Measurements from ENCODE around the gene SFMBT1. TPM values are rescaled to one million over a fixed set of nuclear protein-coding genes. Genes with fewer than 3 reads are reported as not detected.

Gene SFMBT1
- total and polyA plus RNA-seq, 4 donors, result 4.4 to 17.8 (median 10.4) TPM

- Histone ChIP-seq H3K4me3 (ENCODE audit: low read depth in 1 of 3, low read length in 3 of 3) (no peak overlapping the region), H3K4me1 (ENCODE audit: control insufficient read depth in 4 of 4, insufficient read depth in 4 of 4, low read length in 3 of 4) (no peaks in the 10 kb centered on the region), H3K27me3 (ENCODE audit: control insufficient read depth in 4 of 4, insufficient read depth in 4 of 4, low read length in 3 of 4) (no peaks in the 10 kb centered on the region), H3K9me3 (ENCODE audit: control insufficient read depth in 4 of 4, low read length in 3 of 4) (no peaks in the 10 kb centered on the region), H3K36me3 (ENCODE audit: control insufficient read depth in 4 of 4, insufficient read depth in 3 of 4, low read depth in 1 of 4, low read length in 3 of 4) (no peaks in the 10 kb centered on the region), H3K27ac (ENCODE audit: low read depth in 1 of 2, low read length in 2 of 2) (no peak overlapping the region), H3K9ac (ENCODE audit: low read depth in 1 of 2, low read length in 2 of 2) (no peak overlapping the region)
- WGBS, result 87% methylated on average over 7 of the region's 7 CpGs
- TF ChIP-seq SP1 (IDR thresholded peaks at IDR 0.05) (no peak), TAF1 (conservative IDR thresholded peaks at IDR 0.05) (no peak)
- DNase-seq (ENCODE audit: low spot score), result no peak
Observed at GRCh38 chr3:53065841-53066480, 20.1 kb upstream of the SFMBT1 start.

GRCh38 chr3:53062905-53063304 lies 17.0 kb upstream of the SFMBT1 start:
- Histone ChIP-seq H3K27me3 (ENCODE audit: control insufficient read depth in 4 of 4, insufficient read depth in 4 of 4, low read length in 3 of 4) (no peaks in the 10 kb centered on the region), H3K9ac (ENCODE audit: low read depth in 1 of 2, low read length in 2 of 2) (no peak overlapping the region), H3K27ac (ENCODE audit: low read depth in 1 of 2, low read length in 2 of 2) (no peak overlapping the region), H3K4me1 (ENCODE audit: control insufficient read depth in 4 of 4, insufficient read depth in 4 of 4, low read length in 3 of 4) (peaks cover 0 to 1% (median 0%) of the 10 kb centered on the region in 4 donors), H3K4me3 (ENCODE audit: low read depth in 1 of 3, low read length in 3 of 3) (no peak overlapping the region), H3K9me3 (ENCODE audit: control insufficient read depth in 4 of 4, low read length in 3 of 4) (no peaks in the 10 kb centered on the region), H3K36me3 (ENCODE audit: control insufficient read depth in 4 of 4, insufficient read depth in 3 of 4, low read depth in 1 of 4, low read length in 3 of 4) (no peaks in the 10 kb centered on the region)
- WGBS, result 98% methylated on average over 2 of the region's 2 CpGs
- no peak for DNase-seq (ENCODE audit: low spot score)
- TF ChIP-seq RAD21 (IDR thresholded peaks at IDR 0.05) (no peak), ZBTB33 (IDR thresholded peaks at IDR 0.05) (no peak), HNF4A (conservative IDR thresholded peaks at IDR 0.05) (no peak), SP1 (IDR thresholded peaks at IDR 0.05) (no peak), REST (IDR thresholded peaks at IDR 0.05) (no peak), ATF3 (IDR thresholded peaks at IDR 0.05) (no peak), CTCF (IDR thresholded peaks at IDR 0.05; ENCODE audit: low read depth, low read length, missing input control) (no peak), EGR1 (IDR thresholded peaks at IDR 0.05; ENCODE audit: low read depth in 2 of 2) (no peak), NR2F2 (IDR thresholded peaks at IDR 0.05) (no peak), JUND (IDR thresholded peaks at IDR 0.05) (no peak), FOXA1 (IDR thresholded peaks at IDR 0.05) (no peak)

Measured in liver (tissue), 9 donors.